Mucosa of rectum (tissue), 2 donors: Measurements from ENCODE around the gene SLC25A24.
"Not testable (repeated sequence)": the region's sequence is repeated elsewhere in the genome, so short reads cannot be mapped to it uniquely, and the experiment has no call there.

ENCODE experiments used
- H3K27ac ChIP-seq, 2 donors: one replicate each; pipeline ENCODE4 v1.7.0; 2013; ENCODE audit warnings: inconsistent platforms in 2 of 2, low read depth in 2 of 2, low read length in 2 of 2
- H3K27me3 ChIP-seq, 2 donors: one replicate each; pipeline ENCODE4 v1.7.0; 2013; ENCODE audit warnings: low read length in 2 of 2; ENCODE audit not compliant: control insufficient read depth in 2 of 2, insufficient read depth in 2 of 2
- H3K36me3 ChIP-seq, 2 donors: one replicate each; pipeline ENCODE4 v1.7.0; 2013; ENCODE audit warnings: low read length in 2 of 2; ENCODE audit not compliant: control insufficient read depth in 2 of 2, insufficient read depth in 2 of 2
- H3K4me1 ChIP-seq, 2 donors: one replicate each; pipeline ENCODE4 v1.7.0; 2013; ENCODE audit warnings: low read length in 2 of 2, mild to moderate bottlenecking in 1 of 2; ENCODE audit not compliant: control insufficient read depth in 2 of 2, insufficient read depth in 2 of 2
- H3K4me3 ChIP-seq, 2 donors: one replicate each; pipeline ENCODE4 v1.7.0; 2013; ENCODE audit warnings: low read length in 2 of 2
- H3K9ac ChIP-seq, 2 donors: one replicate each; pipeline ENCODE4 v1.7.0; 2013; ENCODE audit warnings: low read length in 2 of 2, low read depth in 1 of 2, mild to moderate bottlenecking in 1 of 2
- H3K9me3 ChIP-seq, 2 donors: one replicate each; pipeline ENCODE4 v1.7.0; 2013; ENCODE audit warnings: low read length in 2 of 2; ENCODE audit not compliant: control insufficient read depth in 2 of 2
- donor health status: healthy.
- donor health status: Normal muscosa, but diverticular disease.

SLC25A24 gene

GRCh38 chr1:108199201-108199691 is 897 bp downstream of the SLC25A24 start:
- H3K36me3 ChIP-seq, result peaks cover 8 to 18% of the 10 kb centered on the region in 2 donors
- H3K27me3 ChIP-seq, result no peaks in the 10 kb centered on the region
- H3K9ac ChIP-seq, result peak overlapping the region; percentile 93 to 96
- no peaks in the 10 kb centered on the region for H3K9me3 ChIP-seq
- H3K4me3 ChIP-seq, result peak overlapping the region; percentile 84 to 89
- peaks cover 7 to 20% of the 10 kb centered on the region in 2 donors for H3K4me1 ChIP-seq
- H3K27ac ChIP-seq, result peak overlapping the region; percentile 98

GRCh38 chr1:108194051-108194450 is 6.1 kb downstream of the SLC25A24 start:
- H3K4me1 ChIP-seq, result peaks cover 3 to 4% of the 10 kb centered on the region in 2 donors
- no peak overlapping the region for H3K4me3 ChIP-seq
- H3K9ac ChIP-seq, result no peak overlapping the region
- no peaks in the 10 kb centered on the region for H3K27me3 ChIP-seq
- H3K36me3 ChIP-seq, result peaks cover 28 to 35% of the 10 kb centered on the region in 2 donors
- H3K9me3 ChIP-seq, result no peaks in the 10 kb centered on the region
- no peak overlapping the region for H3K27ac ChIP-seq

GRCh38 chr1:108193333-108193732 is 6.8 kb downstream of the SLC25A24 start:
- H3K27me3 ChIP-seq, result no peaks in the 10 kb centered on the region
- peaks cover 28 to 35% of the 10 kb centered on the region in 2 donors for H3K36me3 ChIP-seq
- no peaks in the 10 kb centered on the region for H3K4me1 ChIP-seq
- H3K9ac ChIP-seq, result no peak overlapping the region
- H3K27ac ChIP-seq, result no peak overlapping the region
- no peak overlapping the region for H3K4me3 ChIP-seq
- no peaks in the 10 kb centered on the region for H3K9me3 ChIP-seq

- Histone ChIP-seq H3K9me3 (no peaks in the 10 kb centered on the region), H3K4me3 (no peak overlapping the region), H3K9ac (no peak overlapping the region), H3K27ac (no peak overlapping the region), H3K4me1 (no peaks in the 10 kb centered on the region), H3K36me3 (peaks cover 28 to 33% of the 10 kb centered on the region in 2 donors), H3K27me3 (no peaks in the 10 kb centered on the region)
Measured at GRCh38 chr1:108192581-108192980, 7.6 kb downstream of the SLC25A24 start.

- Histone ChIP-seq H3K4me3 (no peak overlapping the region), H3K27ac (no peak overlapping the region), H3K36me3 (peaks cover 25 to 28% of the 10 kb centered on the region in 2 donors), H3K27me3 (no peaks in the 10 kb centered on the region), H3K4me1 (no peaks in the 10 kb centered on the region), H3K9me3 (no peaks in the 10 kb centered on the region), H3K9ac (no peak overlapping the region)
Measured at GRCh38 chr1:108190686-108191416, 9.3 kb downstream of the SLC25A24 start.

DNA sequence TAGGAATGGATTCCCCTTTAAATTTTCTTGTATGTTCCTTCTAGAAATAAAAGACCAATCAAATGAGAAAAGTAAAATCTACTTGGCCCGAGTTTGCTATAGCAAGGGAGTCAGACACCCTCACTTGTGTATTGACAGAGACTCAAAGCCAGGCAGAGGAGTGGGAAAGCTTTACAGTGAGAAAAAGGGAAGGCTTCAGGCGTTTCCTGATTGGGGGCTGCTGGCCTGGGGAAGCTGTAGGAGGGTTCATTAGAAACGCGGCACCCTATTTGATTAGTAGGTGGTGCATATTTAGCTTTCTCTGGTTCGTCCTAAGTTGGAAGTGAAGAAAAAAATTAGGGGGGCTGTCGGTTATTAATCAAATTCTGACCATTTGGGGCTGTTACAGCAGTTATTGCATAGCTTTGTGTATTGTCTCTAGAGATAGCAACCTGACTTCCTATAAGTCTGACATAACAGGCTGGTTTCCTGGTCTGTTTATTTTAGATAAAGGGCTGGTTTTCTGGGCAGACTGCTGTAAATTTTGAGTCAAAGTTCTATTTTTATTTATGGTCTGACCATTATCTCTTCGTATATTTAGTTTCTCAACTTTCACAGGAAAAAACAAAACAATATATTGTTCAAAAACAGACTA is 10.0 kb downstream of the SLC25A24 start:
- Histone ChIP-seq H3K4me1 (no peaks in the 10 kb centered on the region), H3K36me3 (peaks cover 23 to 26% of the 10 kb centered on the region in 2 donors), H3K9me3 (no peaks in the 10 kb centered on the region), H3K27ac (no peak overlapping the region), H3K27me3 (no peaks in the 10 kb centered on the region), H3K9ac (no peak overlapping the region), H3K4me3 (no peak overlapping the region)

GRCh38 chr1:108188801-108189200 is 11.3 kb downstream of the SLC25A24 start:
- Histone ChIP-seq H3K36me3 (peaks cover 24 to 29% of the 10 kb centered on the region in 2 donors), H3K27me3 (no peaks in the 10 kb centered on the region), H3K9me3 (no peaks in the 10 kb centered on the region), H3K4me3 (no peak overlapping the region), H3K9ac (no peak overlapping the region), H3K4me1 (no peaks in the 10 kb centered on the region), H3K27ac (no peak overlapping the region)

GRCh38 chr1:108182959-108183700 is 17.0 kb downstream of the SLC25A24 start:
- Histone ChIP-seq H3K36me3 (peaks cover 18 to 27% of the 10 kb centered on the region in 2 donors), H3K27ac (no peak overlapping the region)

DNA sequence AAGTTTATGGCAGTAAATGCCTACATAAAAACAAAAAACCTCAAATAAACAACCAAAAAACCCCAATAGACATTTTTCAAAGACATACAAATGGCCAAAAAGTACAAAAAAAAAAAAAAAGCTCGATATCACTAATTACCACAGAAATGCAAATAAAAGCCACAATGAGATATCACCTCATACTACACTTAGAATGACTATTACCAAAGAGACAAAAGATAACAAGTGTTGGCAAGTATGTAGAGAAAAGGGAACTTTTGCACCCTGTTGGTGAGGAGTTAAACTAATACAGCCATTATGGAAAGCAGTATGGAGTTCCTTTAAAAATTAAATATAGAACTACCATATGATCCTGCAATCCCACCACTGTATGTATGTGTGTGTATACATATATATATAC is 21.1 kb downstream of the SLC25A24 start:
- peaks cover 29 to 34% of the 10 kb centered on the region in 2 donors for H3K36me3 ChIP-seq

More at GRCh38 chr1:108182959-108183700, 17.0 kb downstream of the SLC25A24 start:
- no peak overlapping the region for H3K4me3 ChIP-seq
- peaks cover 0 to 2% of the 10 kb centered on the region in 2 donors for H3K9me3 ChIP-seq
- peaks cover 0 to 6% of the 10 kb centered on the region in 2 donors for H3K4me1 ChIP-seq
- H3K9ac ChIP-seq, result no peak overlapping the region
- no peaks in the 10 kb centered on the region for H3K27me3 ChIP-seq

DNA sequence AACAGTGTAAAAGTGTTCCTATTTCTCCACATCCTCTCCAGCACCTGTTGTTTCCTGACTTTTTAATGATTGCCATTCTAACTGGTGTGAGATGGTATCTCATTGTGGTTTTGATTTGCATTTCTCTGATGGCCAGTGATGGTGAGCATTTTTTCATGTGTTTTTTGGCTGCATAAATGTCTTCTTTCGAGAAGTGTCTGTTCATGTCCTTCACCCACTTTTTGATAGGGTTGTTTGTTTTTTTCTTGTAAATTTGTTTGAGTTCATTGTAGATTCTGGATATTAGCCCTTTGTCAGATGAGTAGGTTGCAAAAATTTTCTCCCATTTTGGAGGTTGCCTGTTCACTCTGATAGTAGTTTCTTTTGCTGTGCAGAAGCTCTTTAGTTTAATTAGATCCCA is 37.7 kb downstream of the SLC25A24 start:
- H3K4me1 ChIP-seq, H3K27me3 ChIP-seq, H3K9me3 ChIP-seq, H3K27ac ChIP-seq, H3K9ac ChIP-seq, H3K36me3 ChIP-seq, H3K4me3 ChIP-seq: not testable (repeated sequence)

More for the DNA sequence above, 21.1 kb downstream of the SLC25A24 start:
- Histone ChIP-seq H3K4me1 (peaks cover 0 to 6% of the 10 kb centered on the region in 2 donors), H3K27ac (no peak overlapping the region), H3K9ac (no peak overlapping the region), H3K4me3 (no peak overlapping the region), H3K9me3 (peaks cover 0 to 10% of the 10 kb centered on the region in 2 donors), H3K27me3 (no peaks in the 10 kb centered on the region)
